GM19372 (cell line): ENCODE data around the gene COQ8A.

ENCODE experiments used
- ATAC-seq: cut with Tn5 transposase; IDR thresholded peaks from one replicate; pipeline ENCODE4 v1.9.1; 2021; ENCODE audit warnings: mild to moderate bottlenecking, low read depth, moderate library complexity; ENCODE audit not compliant: unreplicated experiment

Gene COQ8A

GRCh38 chr1:226971765-226972164 is 31.7 kb downstream of the COQ8A start:
- ATAC-seq, result no peak

- ATAC-seq, result no peak
Observed at GRCh38 chr1:226972931-226973330, 32.8 kb downstream of the COQ8A start.

GRCh38 chr1:226973371-226973897 is 33.3 kb downstream of the COQ8A start:
- no peak for ATAC-seq

- no peak for ATAC-seq
Observed at GRCh38 chr1:226973898-226974543, 33.9 kb downstream of the COQ8A start.

- no peak for ATAC-seq
Observed at GRCh38 chr1:226974544-226975258, 34.6 kb downstream of the COQ8A start.

- ATAC-seq, result no peak
Observed at GRCh38 chr1:226975259-226976250, 35.5 kb downstream of the COQ8A start.

- ATAC-seq, result no peak
Observed at GRCh38 chr1:226976276-226976977, 36.3 kb downstream of the COQ8A start.

GRCh38 chr1:226976978-226977642 is 37.0 kb downstream of the COQ8A start:
- no peak for ATAC-seq

- no peak for ATAC-seq
Observed at GRCh38 chr1:226977643-226978431, 37.7 kb downstream of the COQ8A start.

- no peak for ATAC-seq
Observed at GRCh38 chr1:226978432-226979114, 38.5 kb downstream of the COQ8A start.

- ATAC-seq, result no peak
Observed at GRCh38 chr1:226979115-226979516, 39.0 kb downstream of the COQ8A start.

- no peak for ATAC-seq
Observed at GRCh38 chr1:226979517-226980121, 39.5 kb downstream of the COQ8A start.

- ATAC-seq, result no peak
Observed at GRCh38 chr1:226980122-226980560, 40.0 kb downstream of the COQ8A start.

- ATAC-seq, result no peak
Observed at GRCh38 chr1:226980565-226981385, 40.7 kb downstream of the COQ8A start.

GRCh38 chr1:226981386-226981817 is 41.3 kb downstream of the COQ8A start:
- ATAC-seq, result no peak

GRCh38 chr1:226981838-226982237 is 41.7 kb downstream of the COQ8A start:
- ATAC-seq, result no peak
